Endothelial cell of umbilical vein (primary cell): ENCODE data around the gene ZDHHC3. TPM values are rescaled to one million over a fixed set of nuclear protein-coding genes. Genes with fewer than 3 reads are reported as not detected.

Experiments
- BruUV-seq: library from RNA; stranded (reverse); fragments of 400-500 nt; replicated peaks from 2 replicates; lab custom pipeline; 2021; lab: Mats Ljungman, UMichigan
- CTCF ChIA-PET: fragments of 300-600, 350-600 bp; sonication (Branson Sonifier 250); formaldehyde crosslinking; loops from one replicate; lab custom pipeline; 2021; ENCODE audit warnings: antibody characterized with exemption, inconsistent platforms; lab: Charles Lee
- POLR2A ChIA-PET: fragments of 300-600, 350-600 bp; sonication (Branson Sonifier 250); formaldehyde crosslinking; loops from one replicate; lab custom pipeline; 2021; ENCODE audit warnings: antibody characterized with exemption, inconsistent platforms; lab: Charles Lee
- DNase-seq: peaks from one replicate; pipeline ENCODE4 v3.0.0-alpha.2; 2011; ENCODE audit warnings: low read depth, low spot score
- FAIRE-seq: peaks from 2 replicates; lab custom pipeline; 2011; peaks lifted over from hg19 to GRCh38; lab: Jason Lieb, UNC
- H2AFZ ChIP-seq: 2 replicates; pipeline ENCODE4 v1.6.0; 2012; ENCODE audit warnings: low read depth, low read length, control low read depth, inconsistent platforms
- H3K27ac ChIP-seq: 2 replicates; pipeline ENCODE4 v1.5.1; 2011; ENCODE audit warnings: low read depth, mild to moderate bottlenecking, control low read depth, low read length, moderate library complexity; ENCODE audit not compliant: insufficient read depth
- H3K27me3 ChIP-seq, 2 experiments: 2 replicates each; pipeline versions ENCODE4 v1.6.0 to v1.6.1; 2011; ENCODE audit warnings: low read length in 2 of 2, mixed read lengths in 1 of 2; ENCODE audit not compliant: control insufficient read depth in 2 of 2, insufficient read depth in 2 of 2
- H3K36me3 ChIP-seq, 2 experiments: 2 replicates in 1 of 2; 3 replicates in 1 of 2; pipeline ENCODE4 v1.5.1; 2011; ENCODE audit warnings: low read length in 2 of 2, mild to moderate bottlenecking in 1 of 2, moderate library complexity in 1 of 2; ENCODE audit not compliant: control insufficient read depth in 2 of 2, insufficient read depth in 2 of 2; ENCODE audit errors: extremely low read depth in 1 of 2
- H3K4me1 ChIP-seq: 3 replicates; pipeline ENCODE4 v1.5.1; 2011; ENCODE audit warnings: mild to moderate bottlenecking, low read length; ENCODE audit not compliant: control insufficient read depth, insufficient read depth; ENCODE audit errors: extremely low read depth
- H3K4me2 ChIP-seq: 2 replicates; pipeline ENCODE4 v1.6.1; 2011; ENCODE audit warnings: low read length, control low read depth, mixed read lengths; ENCODE audit not compliant: insufficient read depth
- H3K4me3 ChIP-seq, 3 experiments: fragments of 200-600 bp in 1 of 3; sonication (generic), shearing (Covaris generic) in 1 of 3; replicated peaks in 1 of 3; 2 replicates each; pipeline ENCODE4 v1.5.1; 2011 to 2016; ENCODE audit warnings: control low read depth in 3 of 3, low read length in 3 of 3, mild to moderate bottlenecking in 2 of 3, inconsistent platforms in 1 of 3, low read depth in 1 of 3, moderate library complexity in 1 of 3; ENCODE audit not compliant: insufficient read depth in 1 of 3
- H3K79me2 ChIP-seq: 2 replicates; pipeline ENCODE4 v1.6.0; 2012; ENCODE audit warnings: low read length, inconsistent platforms; ENCODE audit not compliant: control insufficient read depth, insufficient read depth
- H3K9ac ChIP-seq: replicated peaks from 2 replicates; pipeline ENCODE3; 2011; ENCODE audit warnings: low read length, control low read depth; ENCODE audit not compliant: insufficient read depth; ENCODE audit errors: extremely low read depth
- H3K9me1 ChIP-seq: replicated peaks from 3 replicates; pipeline ENCODE4 v1.6.0; 2011; ENCODE audit warnings: mild to moderate bottlenecking, low read length; ENCODE audit not compliant: control insufficient read depth, insufficient read depth; ENCODE audit errors: extremely low read depth
- H3K9me3 ChIP-seq: replicated peaks from 2 replicates; pipeline ENCODE4 v1.5.1; 2012; ENCODE audit warnings: low read length, inconsistent platforms; ENCODE audit not compliant: control insufficient read depth, insufficient read depth
- H4K20me1 ChIP-seq: replicated peaks from 2 replicates; pipeline ENCODE3; 2011; ENCODE audit warnings: mild to moderate bottlenecking, low read length; ENCODE audit not compliant: control insufficient read depth, insufficient read depth; ENCODE audit errors: extremely low read depth
- CTCF ChIP-seq, 2 donors: IDR thresholded peaks; 1 replicate in 1 of 2; 2 replicates in 1 of 2; pipeline ENCODE4 v1.5.1; 2011; ENCODE audit warnings: low read length in 2 of 2, mild to moderate bottlenecking in 2 of 2, moderate library complexity in 2 of 2, control low read depth in 1 of 2, inconsistent platforms in 1 of 2, low read depth in 1 of 2; ENCODE audit not compliant: insufficient read depth in 1 of 2; ENCODE audit errors: extremely low read depth in 1 of 2
- FOS ChIP-seq: IDR thresholded peaks from 2 replicates; pipeline ENCODE4 v1.6.1; 2011; ENCODE audit warnings: mild to moderate bottlenecking, low read length, moderate library complexity, borderline replicate concordance; ENCODE audit not compliant: insufficient read depth
- GATA2 ChIP-seq: IDR thresholded peaks from 2 replicates; pipeline ENCODE4 v1.7.0; 2011; ENCODE audit warnings: low read depth, mild to moderate bottlenecking, moderate library complexity, mixed read lengths, low read length; ENCODE audit not compliant: insufficient read length, insufficient read depth
- JUN ChIP-seq: IDR thresholded peaks from 2 replicates; pipeline ENCODE4 v1.6.1; 2011; ENCODE audit warnings: borderline replicate concordance, low read depth; ENCODE audit not compliant: insufficient read length, insufficient read depth
- MYC ChIP-seq: IDR thresholded peaks from one replicate; pipeline ENCODE4 v1.6.1; 2011; ENCODE audit warnings: mild to moderate bottlenecking, low read depth, low read length
- POLR2AphosphoS5 ChIP-seq: IDR thresholded peaks from 2 replicates; pipeline ENCODE4 v1.6.1; 2012; ENCODE audit warnings: low read depth, mild to moderate bottlenecking, control low read depth, low read length, moderate library complexity; ENCODE audit not compliant: insufficient read depth
- dilution Hi-C: fragments of 300-500 bp; cut with MboI; formaldehyde crosslinking; loops from one replicate; pipeline ENCODE4 v1.15.0; 2019; ENCODE audit warnings: low sequenced_read_pairs; ENCODE audit not compliant: extremely low pct_ligation_motif_present
- intact Hi-C: fragments of 100-400 bp; cut with micrococcal nuclease; formaldehyde crosslinking; loops from one replicate; pipeline ENCODE4 v1.10.0; 2022
- polyA plus RNA-seq, 4 experiments: library from polyadenylated mRNA; depleted of rRNA in 3 of 4; stranded (reverse) in 3 of 4; unstranded in 1 of 4; fragments of >200 nt; gene quantifications; 2 replicates each; pipeline versions ENCODE4 v1.2.1 to v1.2.3, GENCODE V29; 2011 to 2012; ENCODE audit warnings: missing spikeins in 1 of 4
- total RNA-seq: library from RNA; stranded (reverse); gene quantifications from 2 replicates; pipeline ENCODE4 v1.2.3, GENCODE V29; 2021

ZDHHC3 gene
- total and polyA plus RNA-seq, 2 donors (not counting 3 experiments of a cell fraction or from before 2014, with no cell fraction given): 62.4 to 97.1 TPM

GRCh38 chr3:44899683-44900367 lies 76.1 kb downstream of the ZDHHC3 start:
- dilution Hi-C loops: no loop called here

More at GRCh38 chr3:44899683-44900367, 76.1 kb downstream of the ZDHHC3 start:
- BruUV-seq: no TSS peak
- no peaks in the 10 kb centered on the region for H3K79me2 ChIP-seq
- intact Hi-C loops: no loop called here
- no peaks in the 10 kb centered on the region for H3K36me3 ChIP-seq
- ChIA-PET POLR2A (no interaction called here), CTCF (interaction anchor here (0.7 kb wide), 1 partner anchor 50 kb away, joined by 3 read pairs; no protein-coding TSS in a partner anchor)
- H3K27me3 ChIP-seq: no peaks in the 10 kb centered on the region
- no peak overlapping the region for H2AFZ ChIP-seq
- H3K9me1 ChIP-seq: no peaks in the 10 kb centered on the region
- no peak overlapping the region for H3K4me2 ChIP-seq
- TF ChIP-seq CTCF (IDR thresholded peaks at IDR 0.05; ENCODE audit: extremely low read depth in 1 of 2, insufficient read depth in 1 of 2, low read depth in 1 of 2, low read length in 2 of 2): no peak
- no peak for TF ChIP-seq FOS
- no peak for TF ChIP-seq JUN
- TF ChIP-seq GATA2: no peak
- no peak for TF ChIP-seq POLR2AphosphoS5
- TF ChIP-seq MYC: no peak
- no peaks in the 10 kb centered on the region for H3K9me3 ChIP-seq
- no peaks in the 10 kb centered on the region for H4K20me1 ChIP-seq
- H3K27ac ChIP-seq: no peak overlapping the region
- no peaks in the 10 kb centered on the region for H3K4me1 ChIP-seq
- no peak for DNase-seq
- FAIRE-seq: no peak
- no peak overlapping the region for H3K4me3 ChIP-seq
- no peak overlapping the region for H3K9ac ChIP-seq
